Stimulated activated naive CD8-positive, alpha-beta T cell treated with anti-CD3 and anti-CD28 coated beads, Interleukin-15, Interleukin-2, amounts not matched to agents 100 U/mL and 50 U/mL, for 24 hours (primary cell): ENCODE results near the gene THSD7B.
"Not testable (repeated sequence)": the region's sequence is repeated elsewhere in the genome, so short reads cannot be mapped to it uniquely, and the experiment has no call there.

Experiments
- ATAC-seq: fragments of 150-1000 bp; cut with Tn5 transposase; one replicate; pipeline ENCODE4 v1.10.0; 2021
- DNase-seq: peaks from one replicate; pipeline ENCODE4 v3.0.0; 2021

THSD7B gene

DNA sequence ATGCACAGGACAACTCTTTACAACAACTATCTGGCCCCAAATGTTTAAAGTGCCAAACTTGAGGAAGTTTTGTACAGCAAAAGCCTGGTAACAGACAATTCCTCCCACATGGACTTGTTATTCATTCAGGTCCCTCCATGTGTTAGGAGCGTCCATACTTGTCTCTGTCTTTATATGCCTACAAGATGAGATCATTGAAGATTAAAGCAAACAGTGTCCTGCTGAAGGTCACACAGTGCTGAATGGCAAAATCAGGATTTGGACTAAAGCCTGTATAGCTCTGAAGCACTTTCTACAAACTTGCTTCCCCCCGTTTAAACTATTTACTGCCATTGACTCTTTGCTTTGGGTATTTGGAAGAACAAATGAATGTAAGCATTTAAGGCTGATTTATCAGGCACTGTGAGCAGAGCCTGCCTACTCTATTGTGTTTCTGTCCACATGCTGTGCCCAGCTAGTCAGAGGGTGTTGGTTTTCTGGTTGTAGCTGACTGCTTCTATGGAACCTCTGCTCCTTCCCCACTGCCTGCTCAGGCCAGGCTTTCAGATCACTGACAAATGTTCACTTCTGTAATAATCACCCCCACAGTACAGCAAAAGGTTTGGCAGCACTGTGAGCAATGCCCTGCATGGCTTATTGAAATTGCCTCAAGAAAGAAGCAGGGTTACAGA is 274.3 kb downstream of the THSD7B start:
- ATAC-seq: no peak

DNA sequence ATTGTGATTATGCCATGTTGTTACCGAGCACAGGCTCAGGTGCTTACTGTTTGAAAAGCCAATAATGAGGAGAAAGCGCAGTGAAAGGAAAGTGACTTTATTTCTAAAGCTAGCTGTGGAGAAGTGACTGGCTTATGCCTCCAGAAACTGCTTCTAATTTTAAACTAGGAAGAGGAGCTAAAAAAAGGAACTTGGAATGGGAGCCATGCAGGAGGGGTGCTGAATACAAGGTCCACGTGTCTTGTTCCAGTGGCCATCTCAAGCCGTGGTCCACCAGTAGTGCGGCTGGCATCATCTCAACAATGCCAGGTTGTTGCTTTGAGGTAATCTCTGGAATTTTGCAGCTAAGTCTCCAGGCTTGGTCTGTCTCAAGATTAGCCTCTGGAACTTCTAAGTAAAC is 282.0 kb downstream of the THSD7B start:
- DNase-seq (no peak), ATAC-seq (no peak)

More for the DNA sequence above, 274.3 kb downstream of the THSD7B start:
- no peak for DNase-seq

- no peak for ATAC-seq
- DNase-seq: no peak
Observed at GRCh38 chr2:137048455-137048854, 283.1 kb downstream of the THSD7B start.

DNA sequence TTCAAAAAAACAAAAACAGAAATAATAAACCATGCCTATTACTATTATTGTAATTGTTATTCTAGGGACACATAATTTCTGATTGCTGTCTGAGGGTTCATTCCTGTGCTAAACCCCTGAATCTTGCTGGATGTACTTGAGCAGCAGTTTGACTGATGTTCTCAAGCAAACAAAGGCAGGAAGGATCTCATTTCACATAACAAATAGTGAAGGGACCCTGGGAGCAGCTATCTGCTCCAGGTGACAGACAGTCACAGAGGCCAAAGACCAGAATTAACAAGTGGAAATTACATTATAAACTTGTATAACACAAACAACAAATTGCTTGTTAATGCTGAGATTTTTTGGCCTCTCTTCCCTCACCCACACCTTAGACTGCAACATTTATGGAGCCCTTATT is 284.2 kb downstream of the THSD7B start:
- DNase-seq (no peak), ATAC-seq (no peak)

- no peak for ATAC-seq
- DNase-seq: no peak
Observed at GRCh38 chr2:137050949-137051348, 285.6 kb downstream of the THSD7B start.

DNA sequence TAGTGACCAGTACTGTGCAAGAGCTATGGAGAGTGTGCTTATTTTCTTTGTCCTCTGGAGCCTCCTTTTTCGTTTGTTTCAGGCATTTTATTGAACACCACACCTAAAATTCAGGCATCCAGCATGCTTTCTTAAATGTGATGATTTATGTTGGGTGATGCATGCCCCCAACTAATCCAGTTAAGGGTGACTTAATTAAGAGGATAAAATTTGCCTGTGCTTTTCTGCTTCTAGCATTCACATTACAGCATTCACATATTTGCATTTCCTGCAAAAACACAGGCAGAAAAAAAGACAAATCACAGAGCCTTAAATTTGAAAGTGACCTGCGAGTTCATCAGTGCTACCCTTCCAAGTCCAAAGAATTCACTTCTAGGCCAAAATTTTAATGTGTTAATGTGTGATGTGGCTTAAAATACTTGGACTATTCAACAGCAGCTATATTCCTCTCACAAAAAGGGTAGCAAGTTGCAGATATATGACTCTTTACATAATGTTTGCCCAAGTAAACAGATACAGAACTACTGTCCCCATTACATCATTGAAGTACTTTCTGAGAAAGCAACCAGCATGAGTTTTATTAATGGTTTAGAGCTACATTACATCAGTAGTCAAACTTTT is 286.5 kb downstream of the THSD7B start:
- DNase-seq (no peak), ATAC-seq (no peak)

GRCh38 chr2:137056704-137057103 is 291.4 kb downstream of the THSD7B start:
- ATAC-seq (no peak), DNase-seq (no peak)

DNA sequence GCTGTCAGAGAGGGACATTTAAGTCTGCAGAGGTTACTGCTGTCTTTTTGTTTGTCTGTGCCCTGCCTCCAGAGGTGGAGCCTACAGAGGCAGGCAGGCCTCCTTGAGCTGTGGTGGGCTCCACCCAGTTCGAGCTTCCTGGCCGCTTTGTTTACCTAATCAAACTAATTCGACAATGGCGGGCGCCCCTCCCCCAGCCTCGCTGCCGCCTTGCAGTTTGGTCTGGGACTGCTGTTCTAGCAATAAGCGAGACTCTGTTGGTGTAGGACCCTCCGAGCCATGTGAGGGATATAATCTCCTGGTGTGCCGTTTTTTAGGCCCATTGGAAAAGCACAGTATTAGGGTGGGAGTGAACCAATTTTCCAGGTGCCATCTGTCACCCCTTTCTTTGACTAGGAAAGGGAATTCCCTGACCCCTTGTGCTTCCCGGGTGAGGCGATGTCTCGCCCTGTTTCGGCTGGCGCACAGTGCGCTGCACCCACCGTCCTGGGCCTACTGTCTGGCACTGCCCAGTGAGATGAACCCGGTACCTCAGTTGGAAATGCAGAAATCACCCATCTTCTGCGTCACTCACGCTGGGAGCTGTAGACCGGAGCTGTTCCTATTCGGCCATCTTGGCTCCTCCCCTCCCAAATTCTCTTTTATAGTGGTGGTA is 310.9 kb downstream of the THSD7B start:
- not testable (repeated sequence) for DNase-seq, ATAC-seq

GRCh38 chr2:137091704-137092103 is 326.4 kb downstream of the THSD7B start:
- DNase-seq: no peak
- ATAC-seq: no peak

- ATAC-seq (no peak), DNase-seq (no peak)
Observed at GRCh38 chr2:137093116-137093515, 327.8 kb downstream of the THSD7B start.

DNA sequence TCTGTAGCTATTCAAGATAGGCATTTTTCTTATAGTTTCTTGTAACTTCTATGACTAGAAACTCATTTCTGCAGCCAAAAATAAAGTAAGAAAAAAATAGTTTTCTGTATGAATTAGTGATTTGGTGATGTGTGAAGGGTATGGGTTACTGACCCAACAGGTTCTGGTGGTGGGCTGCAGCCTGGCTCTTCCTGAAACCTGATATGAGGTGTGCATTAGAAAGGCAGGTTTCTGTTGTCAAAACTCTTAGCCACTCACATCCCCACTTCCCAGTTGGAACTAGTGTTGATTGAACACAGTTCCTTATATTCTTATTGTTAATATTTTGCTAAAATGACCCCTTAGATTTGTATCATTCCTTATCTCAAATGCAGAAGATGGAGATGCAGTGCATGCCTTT is 330.8 kb downstream of the THSD7B start:
- ATAC-seq (no peak), DNase-seq (no peak)

GRCh38 chr2:137096693-137097092 is 331.3 kb downstream of the THSD7B start:
- no peak for DNase-seq
- no peak for ATAC-seq

DNA sequence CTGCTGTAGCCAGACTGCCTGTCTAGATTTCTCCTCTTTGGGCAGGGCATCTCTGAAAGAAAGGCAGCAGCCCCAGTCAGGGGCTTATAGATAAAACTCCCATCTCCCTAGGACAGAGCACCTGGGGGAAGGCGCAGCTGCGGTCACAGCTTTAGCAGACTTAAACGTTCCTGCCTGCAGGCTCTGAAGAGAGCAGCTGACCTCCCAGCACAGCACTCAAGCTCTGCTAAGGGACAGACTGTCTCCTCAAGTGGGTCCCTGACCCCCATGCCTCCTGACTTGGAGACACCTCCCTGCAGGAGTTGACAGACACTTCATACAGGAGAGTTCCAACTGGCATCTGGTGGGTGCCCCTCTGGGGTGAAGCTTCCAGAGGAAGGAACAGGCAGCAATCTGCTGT is 336.5 kb downstream of the THSD7B start:
- not testable (repeated sequence) for DNase-seq, ATAC-seq

DNA sequence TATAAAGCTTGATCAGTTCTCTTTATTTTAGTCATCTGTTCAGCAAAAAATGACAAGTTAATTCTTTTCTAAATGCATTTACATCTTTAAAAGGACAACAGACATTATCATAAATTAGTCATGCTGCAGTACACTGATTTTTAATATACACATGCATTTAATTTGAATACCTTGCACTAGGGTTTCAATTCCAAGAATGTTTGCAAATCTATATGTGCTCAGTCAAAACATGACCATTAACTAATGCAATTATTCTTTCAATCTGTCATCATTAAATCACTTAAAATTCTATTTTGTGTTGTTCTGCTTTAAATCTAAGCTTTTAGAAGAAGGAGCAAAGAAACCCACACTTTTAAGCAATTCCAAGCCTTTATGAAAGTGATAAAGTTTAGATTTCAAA is 342.6 kb downstream of the THSD7B start:
- DNase-seq (no peak), ATAC-seq (no peak)

DNA sequence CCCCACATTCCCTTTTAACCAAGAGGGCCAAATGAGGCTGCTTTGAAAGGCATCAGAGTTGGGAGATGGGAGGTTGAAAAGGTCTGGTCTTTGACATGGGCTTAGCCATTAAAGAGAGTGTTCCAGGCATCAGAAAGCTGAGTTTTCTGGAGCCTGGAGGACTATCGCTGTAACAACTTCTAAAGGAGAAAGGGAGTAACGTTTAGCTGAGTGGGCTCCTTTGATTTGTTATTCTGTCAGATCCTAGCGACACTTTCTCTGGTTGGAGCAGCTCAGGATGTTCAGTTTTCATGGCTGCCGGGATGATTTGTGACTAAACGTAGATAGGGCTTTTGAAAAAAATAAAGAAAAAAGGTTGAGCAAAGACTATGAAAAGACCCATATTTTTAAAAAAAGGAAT is 346.6 kb downstream of the THSD7B start:
- DNase-seq: no peak
- no peak for ATAC-seq

GRCh38 chr2:137115081-137115794 is 349.9 kb downstream of the THSD7B start:
- DNase-seq (no peak), ATAC-seq (no peak)

GRCh38 chr2:137115795-137116089 is 350.4 kb downstream of the THSD7B start:
- ATAC-seq: no peak
- DNase-seq: no peak

DNA sequence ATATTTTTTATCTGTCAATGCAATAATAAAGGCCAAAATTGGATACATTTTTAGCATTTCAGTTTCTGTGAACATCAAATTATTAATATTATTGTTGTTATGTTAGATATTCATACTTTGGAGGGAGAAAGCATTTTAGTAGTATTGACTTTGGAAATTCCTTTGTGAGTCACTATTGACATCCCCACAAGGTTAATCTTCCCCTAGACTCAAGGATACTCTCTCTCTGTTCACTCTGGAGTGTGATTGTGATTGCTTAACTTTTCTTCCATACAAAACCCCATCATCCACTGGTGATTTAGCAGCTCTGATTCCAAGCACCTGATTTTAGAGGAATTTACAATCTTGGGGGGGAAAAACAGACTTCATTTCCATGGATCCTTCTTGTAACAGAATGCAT is 352.0 kb downstream of the THSD7B start:
- DNase-seq: no peak
- no peak for ATAC-seq

DNA sequence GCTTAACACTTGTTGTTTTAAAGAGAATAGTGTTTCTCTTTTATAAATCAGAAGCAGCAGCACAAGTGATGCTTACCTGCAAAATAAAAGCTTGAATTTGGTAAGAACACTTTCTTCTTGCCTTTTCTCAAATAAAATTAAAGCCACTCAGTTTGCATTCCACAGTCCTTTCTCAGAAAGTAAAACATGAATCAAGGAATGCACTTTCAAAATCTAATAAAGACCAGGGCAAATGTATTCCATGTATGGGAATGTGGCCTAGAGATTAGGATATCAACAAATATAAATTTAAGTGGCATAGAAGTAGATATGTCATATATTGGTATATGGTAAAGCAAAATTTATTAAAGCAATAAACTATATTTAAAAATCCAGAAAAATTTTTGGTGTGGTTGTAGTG is 352.8 kb downstream of the THSD7B start:
- no peak for DNase-seq
- ATAC-seq: no peak

DNA sequence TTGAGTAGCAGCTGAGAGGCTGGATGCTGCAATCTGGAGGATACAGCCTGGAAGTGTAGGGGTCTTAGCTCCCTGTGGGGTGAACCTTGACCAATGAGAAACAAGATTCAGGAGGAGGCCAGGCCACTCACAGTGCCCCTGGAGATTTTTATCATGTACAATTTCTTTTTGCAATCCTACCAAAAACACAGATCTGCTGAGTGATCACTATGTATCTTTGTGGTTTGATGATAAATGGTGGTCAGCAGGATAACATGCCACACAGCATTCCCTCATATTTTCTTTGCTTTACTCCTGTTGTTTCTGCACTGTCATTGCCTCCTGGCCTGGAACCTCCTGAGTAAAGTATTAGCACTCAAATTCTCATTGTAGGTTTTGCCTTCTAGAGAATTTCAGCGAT is 357.9 kb downstream of the THSD7B start:
- ATAC-seq (no peak), DNase-seq (no peak)

DNA sequence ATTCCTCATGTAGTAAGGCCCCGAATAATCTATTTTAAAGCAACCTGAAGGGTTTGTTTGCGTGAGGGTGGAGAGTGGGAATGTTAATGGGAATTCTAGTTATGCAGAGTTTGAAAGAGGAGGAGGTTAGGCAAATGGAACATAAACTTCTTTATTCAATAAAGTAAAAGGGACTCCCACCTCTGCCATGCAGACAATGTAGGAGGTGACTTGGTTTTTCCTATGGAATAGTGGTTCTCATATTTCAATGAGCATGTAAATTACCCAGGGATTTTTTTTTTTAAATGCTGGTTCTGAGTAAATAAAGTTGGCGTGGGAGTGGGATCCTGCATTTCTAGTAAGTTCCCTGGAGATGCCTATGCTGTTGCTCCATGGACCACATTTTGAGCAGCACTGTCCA is 367.9 kb downstream of the THSD7B start:
- no peak for DNase-seq
- ATAC-seq: no peak

- no peak for ATAC-seq
Observed at GRCh38 chr2:137138263-137138662, 372.9 kb downstream of the THSD7B start.

GRCh38 chr2:137151731-137152130 is 386.4 kb downstream of the THSD7B start:
- no peak for ATAC-seq
- no peak for DNase-seq

More at GRCh38 chr2:137138263-137138662, 372.9 kb downstream of the THSD7B start:
- no peak for DNase-seq
